T47D (cell line): ENCODE measurements around the gene FEM1C.
A peak's percentile ranks its signal among the peaks of the same experiment; 100 is the strongest.

Experiments used
- DNase-seq, 2 experiments: peaks; one replicate each; pipeline versions ENCODE4 v3.0.0 to v3.0.0-alpha.2; 2011 to 2012; ENCODE audit warnings: low read depth in 1 of 2, low spot score in 1 of 2
- JUND ChIP-seq: IDR thresholded peaks from 2 replicates; pipeline ENCODE4 v1.6.1; 2012; ENCODE audit warnings: low read depth
- in situ Hi-C: cut with HindIII; loops from 2 replicates; pipeline ENCODE4 v1.10.0; 2016; ENCODE audit warnings: low sequenced_read_pairs, low pct_unique_long_range_greater_than_20kb

Gene FEM1C, protein sequence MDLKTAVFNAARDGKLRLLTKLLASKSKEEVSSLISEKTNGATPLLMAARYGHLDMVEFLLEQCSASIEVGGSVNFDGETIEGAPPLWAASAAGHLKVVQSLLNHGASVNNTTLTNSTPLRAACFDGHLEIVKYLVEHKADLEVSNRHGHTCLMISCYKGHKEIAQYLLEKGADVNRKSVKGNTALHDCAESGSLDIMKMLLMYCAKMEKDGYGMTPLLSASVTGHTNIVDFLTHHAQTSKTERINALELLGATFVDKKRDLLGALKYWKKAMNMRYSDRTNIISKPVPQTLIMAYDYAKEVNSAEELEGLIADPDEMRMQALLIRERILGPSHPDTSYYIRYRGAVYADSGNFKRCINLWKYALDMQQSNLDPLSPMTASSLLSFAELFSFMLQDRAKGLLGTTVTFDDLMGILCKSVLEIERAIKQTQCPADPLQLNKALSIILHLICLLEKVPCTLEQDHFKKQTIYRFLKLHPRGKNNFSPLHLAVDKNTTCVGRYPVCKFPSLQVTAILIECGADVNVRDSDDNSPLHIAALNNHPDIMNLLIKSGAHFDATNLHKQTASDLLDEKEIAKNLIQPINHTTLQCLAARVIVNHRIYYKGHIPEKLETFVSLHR

DNA sequence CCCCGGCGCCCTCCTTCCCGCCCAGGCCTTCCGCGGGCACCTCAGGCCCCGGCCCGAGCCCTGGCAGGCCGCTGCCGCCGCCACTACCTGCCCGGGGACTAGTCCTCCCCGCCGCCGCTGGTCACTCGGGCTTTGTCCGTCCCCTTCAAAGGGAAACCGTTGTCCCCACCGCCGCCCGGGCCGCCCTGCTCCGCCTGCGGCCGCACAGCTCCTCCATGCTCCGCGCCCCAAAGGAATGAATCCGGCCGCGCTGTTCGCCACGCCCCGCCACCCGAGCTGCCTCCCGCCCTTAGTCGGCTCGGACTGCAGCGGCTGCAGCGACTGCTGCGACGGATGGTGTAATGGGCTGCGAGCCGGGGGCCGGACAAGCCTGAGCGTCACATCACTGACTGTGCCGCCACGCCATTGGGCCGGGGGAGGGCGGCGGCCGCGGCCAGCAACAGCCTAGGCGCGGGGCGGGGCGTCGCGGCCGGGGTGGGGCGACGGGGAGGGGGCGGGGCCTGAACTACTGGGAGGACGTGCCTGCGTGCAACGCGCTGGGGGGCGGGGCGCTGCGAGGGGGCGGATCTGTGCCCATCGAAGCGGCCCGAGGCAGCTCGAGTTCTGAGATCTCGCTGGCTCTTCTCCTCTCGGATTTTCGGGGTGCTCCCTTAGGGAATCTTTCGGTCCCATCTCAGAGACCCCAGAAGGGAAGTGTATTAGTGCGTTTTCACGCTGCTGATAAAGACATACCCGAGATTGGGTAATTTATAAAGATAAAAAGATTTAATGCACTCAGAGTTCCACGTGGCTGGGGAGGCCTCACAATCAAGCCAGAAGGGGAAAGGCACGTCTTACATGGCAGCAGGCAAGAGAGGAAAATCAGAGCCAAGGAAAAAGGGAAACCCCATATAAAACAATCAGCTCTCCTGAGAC lies at the start of gene FEM1C:
FEM1C (minus strand) TSS at position 340 of the 915 bp plus-strand sequence. CDS start 1,282 bp downstream, outside the sequence.
- in situ Hi-C loops, result no loop called here
- DNase-seq, result peak; percentile 94 to 98
- no peak for TF ChIP-seq JUND

- in situ Hi-C loops, result no loop called here
- no peak for TF ChIP-seq JUND
- DNase-seq, result no peak
Measured at GRCh38 chr5:115589043-115589442, 44.5 kb upstream of the FEM1C start.

DNA sequence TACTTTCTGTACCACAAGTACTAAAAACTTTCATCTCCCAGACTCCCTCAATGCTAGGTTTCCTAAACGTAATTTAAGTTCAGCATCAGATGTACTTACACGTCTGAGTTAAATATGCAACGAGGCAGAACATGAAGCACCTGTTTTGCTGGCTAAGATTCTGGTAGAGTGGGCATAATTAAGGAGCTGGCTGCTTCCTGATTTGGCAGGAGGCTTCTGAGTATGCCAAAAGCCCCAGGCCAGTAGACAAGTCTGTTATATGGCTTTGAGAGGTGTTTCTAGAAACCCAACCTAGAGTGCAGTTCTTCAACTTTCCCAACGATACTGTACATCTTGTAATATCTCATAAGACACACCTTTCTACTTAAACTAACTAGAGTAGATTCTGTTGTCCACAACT lies 44.1 kb upstream of the FEM1C start:
- DNase-seq, result peak in 1 of 2 experiments; percentile 46

GRCh38 chr5:115586525-115587146 lies 42.1 kb upstream of the FEM1C start:
- in situ Hi-C loops, result no loop called here
- peak in 1 of 2 experiments; percentile 44 for DNase-seq
- TF ChIP-seq JUND, result no peak

More for the DNA sequence above, 44.1 kb upstream of the FEM1C start:
- TF ChIP-seq JUND, result no peak
- in situ Hi-C loops, result no loop called here

- no peak for DNase-seq
- in situ Hi-C loops, result no loop called here
- TF ChIP-seq JUND, result no peak
Measured at GRCh38 chr5:115585265-115585664, 40.7 kb upstream of the FEM1C start.

DNA sequence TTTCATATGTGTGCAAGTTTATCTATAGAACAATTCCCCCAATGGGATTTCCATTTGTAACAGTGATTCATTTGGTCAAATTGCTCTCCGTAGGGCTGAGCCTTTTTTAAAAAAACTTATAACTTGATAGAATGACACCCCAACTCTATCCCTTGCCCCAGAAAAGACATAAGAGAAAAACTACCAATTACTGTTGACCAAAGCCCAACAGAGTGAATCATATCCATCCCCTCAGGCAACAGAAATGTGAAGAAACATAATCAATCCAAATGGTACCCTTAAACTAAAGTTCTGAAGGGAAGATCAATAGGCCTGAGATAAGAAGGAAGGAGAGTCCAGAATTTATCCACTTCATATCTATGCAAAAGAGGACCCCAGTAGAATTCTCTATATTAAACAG lies 39.9 kb upstream of the FEM1C start:
- in situ Hi-C loops, result no loop called here
- no peak for DNase-seq
- TF ChIP-seq JUND, result no peak

GRCh38 chr5:115583474-115583873 lies 38.9 kb upstream of the FEM1C start:
- in situ Hi-C loops, result no loop called here
- no peak for DNase-seq
- no peak for TF ChIP-seq JUND

GRCh38 chr5:115580941-115581340 lies 36.4 kb upstream of the FEM1C start:
- TF ChIP-seq JUND, result no peak
- in situ Hi-C loops, result no loop called here
- DNase-seq, result no peak

- DNase-seq, result no peak
- in situ Hi-C loops, result no loop called here
- no peak for TF ChIP-seq JUND
Measured at GRCh38 chr5:115579747-115580173, 35.2 kb upstream of the FEM1C start.

- no peak for DNase-seq
- in situ Hi-C loops, result no loop called here
Measured at GRCh38 chr5:115579216-115579615, 34.6 kb upstream of the FEM1C start.

GRCh38 chr5:115578657-115579056 lies 34.1 kb upstream of the FEM1C start:
- TF ChIP-seq JUND, result no peak
- in situ Hi-C loops, result no loop called here
- DNase-seq, result no peak

More at GRCh38 chr5:115579216-115579615, 34.6 kb upstream of the FEM1C start:
- no peak for TF ChIP-seq JUND

- no peak for TF ChIP-seq JUND
- DNase-seq, result no peak
- in situ Hi-C loops, result no loop called here
Measured at GRCh38 chr5:115577741-115578140, 33.2 kb upstream of the FEM1C start.
